22Rv1 (cell line): ENCODE results near the gene HSF2BP.

ENCODE experiments used
- H3K27ac ChIP-seq: fragments of 450-650 bp; 2 replicates; pipeline ENCODE4 v1.5.1; 2017
- ZFX ChIP-seq: fragments of 450-650 bp; IDR thresholded peaks from 2 replicates; pipeline ENCODE4 v1.6.1; 2017; ENCODE audit warnings: antibody characterized with exemption, borderline replicate concordance
- TF ChIP-seq, protein P1 (sequence below): fragments of 450-650 bp; IDR thresholded peaks from 2 replicates; pipeline ENCODE4 v1.5.1; 2017; ENCODE audit warnings: mild to moderate bottlenecking

Gene HSF2BP

DNA sequence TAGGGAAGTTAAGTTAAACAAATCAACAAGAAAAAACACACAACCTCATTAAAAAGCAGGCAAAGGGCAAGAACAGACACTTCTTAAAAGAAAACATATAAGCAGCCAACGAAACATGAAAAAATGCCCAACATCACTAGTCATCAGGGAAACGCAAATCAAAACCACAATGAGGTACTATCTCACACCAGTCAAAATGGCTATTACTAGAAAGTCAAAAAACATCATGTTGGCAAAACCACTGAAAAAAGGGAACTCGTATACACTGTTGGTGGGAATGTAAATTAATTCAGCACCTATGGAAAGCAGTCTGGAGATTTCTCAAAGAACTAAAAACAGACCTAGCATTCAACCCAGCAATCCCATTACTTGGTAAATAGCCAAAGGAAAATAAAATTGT lies 51.1 kb downstream of the HSF2BP start:
- TF ChIP-seq ZFX, result no peak
- TF ChIP-seq, protein P1, sequence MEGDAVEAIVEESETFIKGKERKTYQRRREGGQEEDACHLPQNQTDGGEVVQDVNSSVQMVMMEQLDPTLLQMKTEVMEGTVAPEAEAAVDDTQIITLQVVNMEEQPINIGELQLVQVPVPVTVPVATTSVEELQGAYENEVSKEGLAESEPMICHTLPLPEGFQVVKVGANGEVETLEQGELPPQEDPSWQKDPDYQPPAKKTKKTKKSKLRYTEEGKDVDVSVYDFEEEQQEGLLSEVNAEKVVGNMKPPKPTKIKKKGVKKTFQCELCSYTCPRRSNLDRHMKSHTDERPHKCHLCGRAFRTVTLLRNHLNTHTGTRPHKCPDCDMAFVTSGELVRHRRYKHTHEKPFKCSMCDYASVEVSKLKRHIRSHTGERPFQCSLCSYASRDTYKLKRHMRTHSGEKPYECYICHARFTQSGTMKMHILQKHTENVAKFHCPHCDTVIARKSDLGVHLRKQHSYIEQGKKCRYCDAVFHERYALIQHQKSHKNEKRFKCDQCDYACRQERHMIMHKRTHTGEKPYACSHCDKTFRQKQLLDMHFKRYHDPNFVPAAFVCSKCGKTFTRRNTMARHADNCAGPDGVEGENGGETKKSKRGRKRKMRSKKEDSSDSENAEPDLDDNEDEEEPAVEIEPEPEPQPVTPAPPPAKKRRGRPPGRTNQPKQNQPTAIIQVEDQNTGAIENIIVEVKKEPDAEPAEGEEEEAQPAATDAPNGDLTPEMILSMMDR, result no peak
- no peak overlapping the region for H3K27ac ChIP-seq

DNA sequence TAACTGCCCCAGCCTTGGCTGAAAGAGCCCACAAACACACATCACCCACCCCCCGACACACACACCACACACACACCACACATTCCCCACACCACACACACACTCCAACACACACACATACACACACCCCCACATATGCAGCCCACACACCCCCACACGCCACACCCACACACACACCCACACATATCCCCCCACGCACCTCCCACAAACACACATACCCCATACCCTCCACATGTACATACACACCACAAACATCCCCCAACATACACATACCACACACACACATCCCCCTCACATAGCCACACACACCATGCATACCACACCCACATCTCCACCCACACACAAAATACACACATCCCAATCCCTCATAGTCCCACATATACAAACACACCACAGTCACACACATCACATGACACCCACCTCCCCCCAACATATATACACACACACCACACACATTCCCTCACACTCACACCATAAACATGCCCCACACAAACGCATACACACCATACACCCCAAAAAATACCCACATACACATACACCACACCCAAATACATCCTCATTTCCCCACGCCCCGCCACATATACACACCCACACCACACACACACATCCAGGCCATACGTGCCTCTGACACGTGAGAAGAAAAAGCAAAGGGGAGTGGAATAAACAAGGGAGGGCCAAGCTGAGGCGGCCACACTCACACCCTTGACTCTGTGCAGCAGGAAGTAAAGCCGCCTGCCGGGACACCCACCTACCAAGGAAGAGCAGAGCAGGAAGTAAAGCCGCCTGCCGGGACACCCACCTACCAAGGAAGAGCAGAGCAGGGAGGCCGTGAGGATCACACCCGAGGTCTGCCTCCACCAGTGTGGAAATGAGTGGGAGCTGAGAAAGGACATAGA lies 53.7 kb downstream of the HSF2BP start:
- no peak overlapping the region for H3K27ac ChIP-seq
- no peak for TF ChIP-seq ZFX
- TF ChIP-seq, protein P1, result no peak

DNA sequence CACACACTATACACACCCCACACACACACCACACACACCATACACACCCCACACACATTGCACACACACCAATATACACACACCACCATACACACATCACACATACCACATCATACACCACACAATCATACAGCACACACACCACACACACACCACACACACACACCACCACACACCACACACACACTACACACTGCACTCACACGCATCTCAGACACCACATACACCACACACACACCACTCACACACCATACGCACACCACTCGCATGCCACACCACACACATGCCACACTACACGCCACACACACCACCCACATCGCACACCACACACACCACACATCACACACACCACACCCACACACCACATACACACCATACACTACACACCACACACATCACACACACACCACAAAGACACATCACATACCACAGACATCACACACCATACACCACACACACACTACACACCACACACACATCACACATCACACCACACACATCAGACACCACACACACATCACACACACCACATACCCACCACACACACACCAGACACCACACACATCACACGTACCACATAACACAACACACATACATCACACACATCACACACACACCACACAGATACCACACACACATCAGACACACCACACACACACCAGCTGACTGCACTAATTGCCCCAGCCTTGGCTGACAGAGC lies 54.6 kb downstream of the HSF2BP start:
- H3K27ac ChIP-seq, result no peak overlapping the region
- TF ChIP-seq, protein P1, result no peak
- no peak for TF ChIP-seq ZFX

DNA sequence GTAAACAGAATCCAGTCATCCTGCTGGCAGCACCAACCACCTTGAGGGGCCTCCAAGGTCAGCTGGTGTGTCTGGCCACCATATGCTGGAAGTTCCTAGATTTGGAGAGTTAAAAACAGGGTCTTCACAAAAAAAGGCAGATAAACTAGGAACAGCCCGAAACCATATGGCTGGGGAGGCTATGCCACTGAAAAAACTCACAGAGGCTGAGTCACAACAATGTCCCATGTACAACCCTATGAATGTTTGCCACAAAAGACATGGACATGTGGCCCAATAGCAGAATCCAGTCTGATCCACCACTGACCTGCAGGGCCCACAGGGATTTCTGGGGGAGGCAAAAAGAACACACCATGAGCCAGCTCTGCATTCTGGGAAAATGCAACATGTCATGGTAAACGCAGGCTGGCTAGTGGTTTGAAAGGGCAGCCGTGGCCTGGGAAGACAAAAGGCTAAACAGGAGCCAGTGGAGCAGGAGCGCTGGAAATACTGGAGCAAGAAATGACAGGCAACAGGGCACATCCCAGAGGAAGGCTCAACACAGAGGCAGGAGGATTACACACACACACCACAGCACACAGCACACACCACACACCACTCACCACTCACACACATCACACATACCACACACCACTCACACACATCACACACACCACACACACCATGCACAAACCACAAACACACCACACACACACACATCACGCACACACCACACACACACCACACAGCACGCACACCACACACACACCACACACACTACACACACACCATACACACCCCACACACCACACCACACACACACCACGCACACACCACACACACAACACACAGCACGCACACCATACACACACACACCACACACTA lies 55.4 kb downstream of the HSF2BP start:
- H3K27ac ChIP-seq, result no peak overlapping the region
- TF ChIP-seq, protein P1, result no peak
- no peak for TF ChIP-seq ZFX

DNA sequence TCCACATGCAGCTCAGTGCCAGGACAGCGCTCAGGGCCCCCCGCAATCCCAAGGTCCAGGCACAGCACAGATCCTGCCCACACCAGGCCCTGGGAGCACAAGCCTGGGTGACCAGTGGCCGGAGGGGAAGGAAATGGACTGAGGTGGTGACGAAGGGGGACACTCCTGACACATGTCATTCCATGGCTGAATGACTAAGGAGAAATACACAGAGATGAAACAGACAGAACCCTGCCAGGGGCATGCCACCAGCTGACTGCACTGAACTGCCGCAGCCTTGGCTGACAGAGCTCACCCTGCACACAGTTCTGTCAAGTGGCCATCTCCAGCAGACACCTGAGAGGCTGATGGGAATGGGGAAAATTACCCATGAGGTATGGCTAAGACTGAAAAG lies 56.1 kb downstream of the HSF2BP start:
- no peak overlapping the region for H3K27ac ChIP-seq
- TF ChIP-seq, protein P1, result no peak
- TF ChIP-seq ZFX, result no peak

DNA sequence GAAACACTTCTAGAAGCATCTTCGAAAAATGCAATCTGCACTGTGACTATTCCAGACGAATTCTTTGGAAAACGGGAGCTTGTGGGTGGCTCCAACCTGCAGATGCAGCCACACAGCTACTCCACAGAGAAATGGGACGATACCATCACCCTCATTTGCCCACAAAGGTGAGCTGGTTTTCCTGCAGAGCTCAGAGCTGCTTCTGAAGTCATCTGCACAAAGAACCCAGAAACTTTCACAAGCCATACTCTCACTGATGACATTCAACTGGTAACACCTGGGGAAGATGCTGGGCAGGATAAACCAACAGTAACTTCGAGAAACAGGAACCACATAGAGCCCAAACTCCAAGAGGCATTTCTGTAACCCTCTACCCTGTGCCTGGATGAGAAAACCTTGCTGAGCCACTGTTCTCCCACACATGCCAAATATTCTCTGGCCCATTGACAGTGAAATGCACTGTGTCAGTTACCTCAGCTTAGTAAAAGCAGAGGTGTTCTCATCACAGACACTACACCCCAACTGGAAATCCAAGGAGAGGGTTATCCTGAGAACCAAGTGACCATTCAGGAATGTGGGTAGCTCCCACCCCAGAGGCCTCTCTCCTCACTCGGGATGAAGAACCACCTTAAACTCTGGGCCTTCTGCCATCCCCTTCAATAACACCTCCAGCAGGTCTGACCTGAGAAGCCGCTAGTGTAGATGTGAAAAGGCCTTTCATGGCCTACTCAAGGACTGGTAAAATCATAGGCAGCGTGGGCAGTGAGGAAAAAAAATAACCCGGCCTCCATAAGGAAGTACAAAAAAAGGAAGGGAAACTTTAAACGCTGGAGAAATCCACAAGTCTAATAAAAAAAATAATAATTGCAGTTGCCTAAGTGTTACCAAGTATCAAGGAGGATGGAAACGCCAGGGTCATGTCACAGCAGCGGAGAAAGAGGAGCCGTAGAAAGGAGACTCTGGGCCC lies 56.7 kb downstream of the HSF2BP start:
- TF ChIP-seq, protein P1, result no peak
- TF ChIP-seq ZFX, result no peak
- H3K27ac ChIP-seq, result no peak overlapping the region
